Psoas muscle (tissue), 8 donors: ENCODE data around the gene CRAT. TPM values are rescaled to one million over a fixed set of nuclear protein-coding genes. Genes with fewer than 3 reads are reported as not detected.
A peak's percentile ranks its signal among the peaks of the same experiment; 100 is the strongest.

Experiments used
- ATAC-seq, 4 donors: fragments of 200-7000 bp; cut with Tn5 transposase; one replicate each; pipeline ENCODE4 v1.9.1; 2020; ENCODE audit warnings: moderate library complexity in 3 of 4, mild to moderate bottlenecking in 2 of 4
- DNase-seq, 2 donors: peaks; one replicate each; pipeline ENCODE4 v3.0.0-alpha.2; 2020
- H3K27ac ChIP-seq: fragments of 200-600 bp; one replicate; pipeline ENCODE4 v1.8.0; 2022
- H3K27me3 ChIP-seq, 3 donors: fragments of 200-600 bp in 1 of 3; one replicate each; pipeline versions ENCODE4 v1.6.1 to v1.8.0; 2013 to 2022; ENCODE audit warnings: low read length in 2 of 3, mild to moderate bottlenecking in 2 of 3, moderate library complexity in 1 of 3; ENCODE audit not compliant: insufficient read depth in 3 of 3
- H3K36me3 ChIP-seq, 2 donors: fragments of 200-600 bp in 1 of 2; one replicate each; pipeline versions ENCODE4 v1.6.1 to v1.8.0; 2013 to 2022; ENCODE audit warnings: low read depth in 1 of 2, mild to moderate bottlenecking in 1 of 2, moderate library complexity in 1 of 2; ENCODE audit not compliant: insufficient read depth in 1 of 2
- H3K4me1 ChIP-seq: fragments of 200-600 bp; one replicate; pipeline ENCODE4 v1.8.0; 2022
- H3K4me3 ChIP-seq: fragments of 200-600 bp; one replicate; pipeline ENCODE4 v1.8.0; 2022; ENCODE audit warnings: mild to moderate bottlenecking
- H3K9me3 ChIP-seq: fragments of 200-600 bp; one replicate; pipeline ENCODE4 v1.8.0; 2022
- CTCF ChIP-seq: fragments of 200-600 bp; IDR thresholded peaks from one replicate; pipeline ENCODE4 v1.8.0; 2022; ENCODE audit warnings: antibody characterized with exemption
- WGBS, 3 donors: extraction: QIAGEN DNeasy Blood & Tissue Kit; methylation state at CpG; one replicate each; pipeline versions ENCODE4 v1.1.6 to v1.1.7; 2013; 5-methylcytosine and 5-hydroxymethylcytosine counted together
- intact Hi-C, 2 donors: fragments of 100-400 bp; cut with DNase I; formaldehyde crosslinking; loops; one replicate each; pipeline versions ENCODE4 v1.11.0 to v1.14.2; 2022
- polyA plus RNA-seq, 3 donors: library from polyadenylated mRNA; stranded (reverse); fragments of 200-250 nt; gene quantifications; one replicate each; pipeline ENCODE4 v1.2.3, GENCODE V29; 2013
- total RNA-seq, 4 donors: library from RNA; stranded (reverse); fragmentation: NEBNext Ultra II Directional in 2 of 4; extraction: Animal tissue kit (Norgen Biotek cat#: 25700) in 2 of 4; gene quantifications; one replicate each; pipeline versions ENCODE4 v1.2.1 to v1.2.4, GENCODE V29; 2021 to 2023
- donor health status: healthy with polysubstance abuse.
- donor health status: DM: no; HTN: no; CAD: no; lungs with moderate emphysema.
- donor health status: Bipolar disorder and iron deficiency.
- donor health status: healthy.
- donor health status: DM: yes; HTN: yes; CAD: no.
- donor health status: DM: no; HTN: no; CAD: no.
- donor health status: DM: no; HTN: no; CAD: no.
- donor health status: DM: yes; HTN: yes; CAD: no.

Gene CRAT
- total and polyA plus RNA-seq, 7 donors: 88.7 to 229 (median 123) TPM

GRCh38 chr9:129071526-129072126 lies 39.0 kb downstream of the CRAT start:
- no peak for TF ChIP-seq CTCF
- Histone ChIP-seq H3K9me3 (no peaks in the 10 kb centered on the region), H3K4me3 (no peak overlapping the region), H3K27me3 (no peaks in the 10 kb centered on the region), H3K4me1 (no peaks in the 10 kb centered on the region), H3K27ac (no peak overlapping the region), H3K36me3 (peaks cover 3 to 32% of the 10 kb centered on the region in 2 donors)
- ATAC-seq: peak in 1 of 4 donors; percentile 2
- no peak for DNase-seq
- intact Hi-C loops: loop anchor here in 1 of 2 donors (5.0 kb wide), 1 partner anchor 34 kb away; the partner anchor contains the start of gene MIGA2
- WGBS, 3 donors: 66 to 74% (median 68%) methylated on average over 10 of the region's 10 CpGs

- Histone ChIP-seq H3K9me3 (no peaks in the 10 kb centered on the region), H3K36me3 (peaks cover 3 to 36% of the 10 kb centered on the region in 2 donors), H3K4me1 (no peaks in the 10 kb centered on the region), H3K27ac (no peak overlapping the region), H3K27me3 (no peaks in the 10 kb centered on the region), H3K4me3 (no peak overlapping the region)
- ATAC-seq: no peak
- WGBS, 3 donors: 74 to 79% (median 77%) methylated on average over 21 of the region's 21 CpGs
- intact Hi-C loops: loop anchor here in 1 of 2 donors (5.0 kb wide), 1 partner anchor 34 kb away; the partner anchor contains the start of gene MIGA2
- no peak for DNase-seq
- TF ChIP-seq CTCF: no peak
Observed at GRCh38 chr9:129070696-129071525, 39.7 kb downstream of the CRAT start.

- no peak for DNase-seq
- H3K36me3 ChIP-seq: peaks cover 3 to 44% of the 10 kb centered on the region in 2 donors
- no peak overlapping the region for H3K4me3 ChIP-seq
- ATAC-seq: peak in 2 of 4 donors; percentile 2 to 20
- peak overlapping the region; percentile 9 for H3K27ac ChIP-seq
- H3K27me3 ChIP-seq: no peaks in the 10 kb centered on the region
- intact Hi-C loops: loop anchor here in 1 of 2 donors (5.0 kb wide), 1 partner anchor 33 kb away; the partner anchor contains the start of gene MIGA2
- no peaks in the 10 kb centered on the region for H3K4me1 ChIP-seq
- H3K9me3 ChIP-seq: no peaks in the 10 kb centered on the region
- no peak for TF ChIP-seq CTCF
- 85 to 87% (median 85%) methylated on average over 25 to 26 of the region's 26 CpGs for WGBS, 3 donors
Observed at GRCh38 chr9:129069862-129070641, 40.5 kb downstream of the CRAT start.

DNA sequence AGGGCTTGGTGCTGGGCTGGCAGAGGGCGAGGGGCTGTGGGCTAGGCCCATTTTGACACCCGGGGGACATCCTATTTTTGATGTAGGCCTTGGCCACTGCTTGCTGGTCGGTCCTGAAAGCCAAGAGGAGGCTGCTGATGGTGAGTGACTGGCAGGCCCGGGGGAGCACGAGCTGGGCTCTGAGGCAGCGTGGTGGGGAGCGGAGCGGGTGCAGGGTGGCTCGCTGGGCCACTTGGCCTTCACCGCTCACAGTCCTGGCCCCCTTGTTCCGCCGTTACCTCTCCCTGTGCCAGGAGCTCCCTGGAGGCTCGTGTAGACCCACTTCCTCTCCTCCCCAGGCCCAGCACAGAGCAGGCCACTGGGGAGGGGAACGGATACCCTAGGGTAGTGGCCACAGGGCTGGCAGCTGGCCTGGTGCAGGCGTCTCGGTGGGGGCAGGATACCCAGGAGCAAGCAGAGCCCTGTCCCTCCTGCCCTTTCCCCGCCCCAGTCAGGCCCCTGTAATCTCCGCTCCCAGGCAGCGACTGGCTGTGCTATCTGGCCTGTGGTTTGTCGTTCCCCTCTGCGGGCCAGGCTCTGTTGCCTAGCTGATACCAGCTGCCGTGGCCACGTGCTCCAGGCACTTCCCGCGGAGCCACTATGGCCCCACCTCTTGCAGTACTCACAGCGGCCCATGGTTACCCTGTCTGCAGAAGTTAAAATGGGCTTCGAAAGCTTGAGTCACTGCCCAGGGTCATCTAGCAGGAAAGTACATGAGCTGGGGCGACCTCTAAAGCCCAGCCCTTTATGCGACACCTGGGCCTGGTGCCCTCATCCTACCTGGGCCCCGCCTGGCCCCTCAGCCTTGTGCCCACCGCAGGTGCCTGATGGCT lies 41.4 kb downstream of the CRAT start:
- Histone ChIP-seq H3K9me3 (no peaks in the 10 kb centered on the region), H3K36me3 (peaks cover 3 to 52% of the 10 kb centered on the region in 2 donors), H3K27me3 (no peaks in the 10 kb centered on the region), H3K27ac (peak overlapping the region; percentile 23), H3K4me1 (no peaks in the 10 kb centered on the region), H3K4me3 (no peak overlapping the region)
- DNase-seq: peak; percentile 60 to 79
- intact Hi-C loops: no loop called here
- 70 to 77% (median 75%) methylated on average over 26 to 31 of the region's 31 CpGs for WGBS, 3 donors
- peak; percentile 67 to 89 (median 84) for ATAC-seq
- TF ChIP-seq CTCF: no peak
